H1 (cell line): ENCODE measurements around the gene ADAMTSL2. TPM values are rescaled to one million over a fixed set of nuclear protein-coding genes. Genes with fewer than 3 reads are reported as not detected.

Experiments
- CTCF ChIA-PET: fragments of 300-600 bp; sonication (Branson Sonifier 250); formaldehyde crosslinking; loops from one replicate; lab custom pipeline; 2021; ENCODE audit not compliant: partially characterized antibody; lab: Charles Lee
- POLR2A ChIA-PET: fragments of 300-600 bp; sonication (Branson Sonifier 250); formaldehyde crosslinking; loops from one replicate; lab custom pipeline; 2021; ENCODE audit warnings: inconsistent platforms; ENCODE audit not compliant: partially characterized antibody; lab: Charles Lee
- DNase-seq, 2 experiments: peaks; one replicate each; pipeline versions ENCODE4 v3.0.0 to v3.0.0-alpha.2; 2010 to 2022; ENCODE audit warnings: low spot score in 2 of 2, low read depth in 1 of 2, mixed read lengths in 1 of 2
- FAIRE-seq: peaks from 2 replicates; lab custom pipeline; 2011; peaks lifted over from hg19 to GRCh38; lab: Jason Lieb, UNC
- H2AFZ ChIP-seq: 2 replicates; pipeline ENCODE4 v1.8.1; 2012; ENCODE audit warnings: low read length, inconsistent platforms
- H2AK5ac ChIP-seq: 2 replicates; pipeline ENCODE4 v1.6.1; 2013; ENCODE audit warnings: low read depth, low read length
- H2BK120ac ChIP-seq: replicated peaks from 2 replicates; pipeline ENCODE3; 2013; ENCODE audit warnings: low read depth, low read length, inconsistent platforms
- H2BK12ac ChIP-seq: 2 replicates; pipeline ENCODE4 v1.6.1; 2013; ENCODE audit warnings: low read depth, low read length
- H2BK15ac ChIP-seq: 2 replicates; pipeline ENCODE4 v1.6.1; 2013; ENCODE audit warnings: low read length
- H2BK20ac ChIP-seq: 2 replicates; pipeline ENCODE4 v1.6.1; 2013; ENCODE audit warnings: low read length
- H2BK5ac ChIP-seq: 2 replicates; pipeline ENCODE4 v1.6.1; 2013; ENCODE audit warnings: low read depth, low read length
- H3K14ac ChIP-seq: 2 replicates; pipeline ENCODE4 v1.6.1; 2013; ENCODE audit warnings: inconsistent platforms; ENCODE audit not compliant: insufficient read length
- H3K18ac ChIP-seq: 2 replicates; pipeline ENCODE4 v1.6.1; 2013; ENCODE audit warnings: low read length; ENCODE audit errors: extremely low read depth
- H3K23ac ChIP-seq: 2 replicates; pipeline ENCODE4 v1.6.1; 2013; ENCODE audit warnings: inconsistent platforms; ENCODE audit not compliant: insufficient read length
- H3K23me2 ChIP-seq: 2 replicates; pipeline ENCODE4 v1.6.1; 2013; ENCODE audit warnings: low read depth, low read length
- H3K27ac ChIP-seq: 2 replicates; pipeline ENCODE4 v1.6.1; 2011; ENCODE audit warnings: low read depth, low read length, inconsistent platforms
- H3K27me3 ChIP-seq, 4 experiments: replicated peaks in 1 of 4; 1 replicate in 1 of 4; 2 replicates in 3 of 4; pipeline versions ENCODE4 v1.6.1 to v1.8.1; 2011 to 2013; ENCODE audit warnings: low read length in 3 of 4, mild to moderate bottlenecking in 3 of 4, inconsistent platforms in 2 of 4, mixed read lengths in 2 of 4, moderate library complexity in 1 of 4; ENCODE audit not compliant: control insufficient read depth in 3 of 4, insufficient read depth in 3 of 4; ENCODE audit errors: extremely low read depth in 1 of 4
- H3K36me3 ChIP-seq, 4 experiments: 2 replicates each; pipeline versions ENCODE4 v1.6.1 to v1.8.1; 2011 to 2013; ENCODE audit warnings: mild to moderate bottlenecking in 4 of 4, low read length in 3 of 4, moderate library complexity in 2 of 4, control low read depth in 1 of 4, inconsistent platforms in 1 of 4; ENCODE audit not compliant: insufficient read depth in 4 of 4, control insufficient read depth in 2 of 4
- H3K4ac ChIP-seq: replicated peaks from 2 replicates; pipeline ENCODE3; 2013; ENCODE audit warnings: low read length, low read depth, mixed read lengths, inconsistent platforms; ENCODE audit not compliant: insufficient read length
- H3K4me1 ChIP-seq, 4 experiments: replicated peaks in 1 of 4; 1 replicate in 1 of 4; 2 replicates in 3 of 4; pipeline versions ENCODE4 v1.6.1 to v1.8.1; 2011 to 2013; ENCODE audit warnings: low read length in 3 of 4, inconsistent platforms in 2 of 4, mixed read lengths in 1 of 4; ENCODE audit not compliant: insufficient read depth in 4 of 4, control insufficient read depth in 3 of 4
- H3K4me2 ChIP-seq, 2 experiments: 2 replicates each; pipeline versions ENCODE4 v1.6.1 to v1.8.1; 2011 to 2013; ENCODE audit warnings: low read depth in 2 of 2, low read length in 2 of 2, control low read depth in 1 of 2, inconsistent platforms in 1 of 2, mild to moderate bottlenecking in 1 of 2; ENCODE audit not compliant: insufficient read depth in 1 of 2
- H3K4me3 ChIP-seq, 4 experiments: fragments of 200-600, 300-600 bp in 1 of 4; sonication (generic), shearing (Covaris generic), sonication (Bioruptor Twin) in 1 of 4; 2 replicates each; pipeline versions ENCODE4 v1.5.1 to v1.8.1; 2011 to 2016; ENCODE audit warnings: low read length in 4 of 4, low read depth in 3 of 4, control low read depth in 2 of 4, inconsistent platforms in 2 of 4, mild to moderate bottlenecking in 2 of 4, mixed read lengths in 1 of 4, moderate library complexity in 1 of 4; ENCODE audit not compliant: insufficient read depth in 2 of 4; ENCODE audit errors: extremely low read depth in 1 of 4
- H3K56ac ChIP-seq: replicated peaks from 2 replicates; pipeline ENCODE3; 2013; ENCODE audit warnings: low read depth, mild to moderate bottlenecking, mixed read lengths, low read length, inconsistent platforms; ENCODE audit not compliant: insufficient read length
- H3K79me1 ChIP-seq: 2 replicates; pipeline ENCODE4 v1.6.1; 2013; ENCODE audit warnings: low read depth, low read length, control low read depth
- H3K79me2 ChIP-seq, 2 experiments: 2 replicates each; pipeline versions ENCODE4 v1.6.1 to v1.8.1; 2012 to 2013; ENCODE audit warnings: low read length in 2 of 2, mild to moderate bottlenecking in 2 of 2, inconsistent platforms in 1 of 2; ENCODE audit not compliant: insufficient read depth in 2 of 2, control insufficient read depth in 1 of 2
- H3K9ac ChIP-seq, 4 experiments: replicated peaks in 1 of 4; 1 replicate in 1 of 4; 2 replicates in 3 of 4; pipeline versions ENCODE4 v1.6.1 to v1.8.1; 2011 to 2013; ENCODE audit warnings: low read depth in 3 of 4, low read length in 3 of 4, control low read depth in 2 of 4, mild to moderate bottlenecking in 2 of 4, moderate library complexity in 2 of 4, inconsistent platforms in 1 of 4; ENCODE audit errors: extremely low read depth in 1 of 4
- H3K9me3 ChIP-seq, 2 experiments: 2 replicates each; pipeline versions ENCODE4 v1.6.1 to v1.8.1; 2012 to 2013; ENCODE audit warnings: mild to moderate bottlenecking in 2 of 2, moderate library complexity in 2 of 2, control low read depth in 1 of 2, inconsistent platforms in 1 of 2, low read depth in 1 of 2, low read length in 1 of 2, mixed read lengths in 1 of 2; ENCODE audit not compliant: insufficient read depth in 2 of 2
- H4K20me1 ChIP-seq, 2 experiments: replicated peaks in 1 of 2; 2 replicates each; pipeline versions ENCODE3 to v1.8.1; 2011 to 2013; ENCODE audit warnings: inconsistent platforms in 2 of 2, low read length in 2 of 2, mild to moderate bottlenecking in 1 of 2; ENCODE audit not compliant: insufficient read depth in 2 of 2, control insufficient read depth in 1 of 2
- H4K5ac ChIP-seq: 2 replicates; pipeline ENCODE4 v1.6.1; 2013; ENCODE audit warnings: low read length, low read depth, mixed read lengths, inconsistent platforms; ENCODE audit not compliant: insufficient read length
- H4K8ac ChIP-seq: 2 replicates; pipeline ENCODE4 v1.8.0; 2013; ENCODE audit warnings: mild to moderate bottlenecking, moderate library complexity, low read length, inconsistent platforms; ENCODE audit not compliant: insufficient read depth; ENCODE audit errors: extremely low read depth
- H4K91ac ChIP-seq: replicated peaks from 2 replicates; pipeline ENCODE3; 2013; ENCODE audit warnings: low read length, mixed read lengths, inconsistent platforms; ENCODE audit not compliant: insufficient read length
- ASH2L ChIP-seq: fragments of 200-600, 300-600 bp; sonication (generic); IDR thresholded peaks from one replicate; pipeline ENCODE4 v1.7.1; 2017; ENCODE audit warnings: low read length
- ATF2 ChIP-seq: IDR thresholded peaks from 2 replicates; pipeline ENCODE4 v1.6.1; 2012; ENCODE audit warnings: low read length, inconsistent platforms
- CHD1 ChIP-seq: IDR thresholded peaks from 2 replicates; pipeline ENCODE4 v1.6.1; 2012; ENCODE audit warnings: low read depth, low read length, improper control_type of control experiment
- EP300 ChIP-seq, 2 experiments: IDR thresholded peaks; 1 replicate in 1 of 2; 2 replicates in 1 of 2; pipeline ENCODE4 v1.6.1; 2011 to 2012; ENCODE audit warnings: low read depth in 2 of 2, low read length in 2 of 2, mild to moderate bottlenecking in 2 of 2, borderline replicate concordance in 1 of 2, inconsistent platforms in 1 of 2, moderate library complexity in 1 of 2
- FOSL1 ChIP-seq: IDR thresholded peaks from 2 replicates; pipeline ENCODE4 v1.6.1; 2011; ENCODE audit warnings: mild to moderate bottlenecking, low read depth, low read length, moderate library complexity; ENCODE audit not compliant: insufficient read depth
- RNF2 ChIP-seq: fragments of 200-900, 300-1000 bp; sonication (generic); IDR thresholded peaks from 2 replicates; pipeline ENCODE4 v1.7.1; 2016; ENCODE audit warnings: borderline replicate concordance, low read depth, mild to moderate bottlenecking, antibody characterized with exemption, low read length; ENCODE audit not compliant: poor library complexity, severe bottlenecking; ENCODE audit errors: missing control alignments
- SP2 ChIP-seq: IDR thresholded peaks from 2 replicates; pipeline ENCODE4 v1.6.1; 2012; ENCODE audit warnings: mild to moderate bottlenecking, low read length, inconsistent platforms
- SUZ12 ChIP-seq: fragments of 200-600 bp; sonication (generic); IDR thresholded peaks from 2 replicates; pipeline ENCODE4 v1.6.1; 2012; ENCODE audit warnings: mild to moderate bottlenecking, inconsistent platforms, low read length, moderate library complexity, mixed read lengths
- WGBS, 2 experiments: shearing (Covaris generic) in 1 of 2; methylation state at CpG; one replicate each; pipeline versions ENCODE4 v1.1.6 to v1.1.7; 2013 to 2015; ENCODE audit warnings: low lambda C conversion rate in 2 of 2, mixed read lengths in 2 of 2, inconsistent platforms in 1 of 2, low coverage in 1 of 2, missing lambda C conversion rate in 1 of 2; ENCODE audit not compliant: insufficient replicate concordance in 2 of 2, insufficient coverage in 1 of 2, insufficient read length in 1 of 2; ENCODE audit errors: extremely low coverage in 1 of 2, missing lambda C conversion rate in 1 of 2; 5-methylcytosine and 5-hydroxymethylcytosine counted together
- polyA plus RNA-seq, 7 experiments: library from polyadenylated mRNA; depleted of rRNA in 3 of 7; stranded (reverse) in 5 of 7; unstranded in 2 of 7; fragments of >200 nt in 5 of 7; fragments of 200-250 nt in 2 of 7; gene quantifications; 1 replicate in 5 of 7; 2 replicates in 1 of 7; 4 replicates in 1 of 7; pipeline versions ENCODE4 v1.2.1 to v1.2.3, GENCODE V29; 2011 to 2013; ENCODE audit warnings: missing spikeins in 2 of 7, mixed read lengths in 2 of 7
- total RNA-seq: library from RNA; stranded (reverse); fragmentation: NEBNext Ultra II Directional; extraction: Animal tissue kit (Norgen Biotek cat#: 25700); gene quantifications from 2 replicates; pipeline ENCODE4 v1.2.1, GENCODE V29; 2021
- TF ChIP-seq, protein P1 (sequence below), 3 experiments: IDR thresholded peaks; 1 replicate in 2 of 3; 2 replicates in 1 of 3; pipeline versions ENCODE4 v1.5.1 to v1.6.1; 2011; ENCODE audit warnings: low read length in 3 of 3, mild to moderate bottlenecking in 3 of 3, inconsistent platforms in 2 of 3, low read depth in 1 of 3, moderate library complexity in 1 of 3; ENCODE audit not compliant: insufficient read depth in 1 of 3; ENCODE audit errors: control extremely low read depth in 1 of 3

Gene ADAMTSL2
- total and polyA plus RNA-seq, 2 of the 8 experiments (the other 6 are each of a cell fraction or from before 2014, with no cell fraction given), result 0.74 to 0.76 TPM

- no peak overlapping the region for H3K4ac ChIP-seq
- CTCF ChIA-PET, result interaction anchor here (0.9 kb wide), 1 partner anchor 116 kb away, joined by 3 read pairs; no protein-coding TSS in a partner anchor
- no peak overlapping the region for H4K5ac ChIP-seq
- H3K18ac ChIP-seq, result no peak overlapping the region
- H3K23ac ChIP-seq, result no peak overlapping the region
- H3K23me2 ChIP-seq, result peaks cover 4% of the 10 kb centered on the region; the same call in 1 of the 2 replicates
- H3K56ac ChIP-seq, result no peak overlapping the region
- no peak overlapping the region for H3K27ac ChIP-seq
- no peak overlapping the region for H4K91ac ChIP-seq
- no peaks in the 10 kb centered on the region for H3K9me3 ChIP-seq
- no peak for DNase-seq
- no peaks in the 10 kb centered on the region for H4K20me1 ChIP-seq
- no peak overlapping the region for H2AFZ ChIP-seq
- 89% methylated on average over 5 of the region's 5 CpGs; no CpG with 5 or more reads in 1 of the 2 experiments for WGBS, 2 experiments
- no peak for FAIRE-seq
- H2BK12ac ChIP-seq, result no peak overlapping the region
- no peak overlapping the region for H4K8ac ChIP-seq
- no peak overlapping the region for H3K4me3 ChIP-seq
- H2BK20ac ChIP-seq, result no peak overlapping the region
- no peak overlapping the region for H2BK5ac ChIP-seq
- no peak overlapping the region for H2BK120ac ChIP-seq
- no peaks in the 10 kb centered on the region for H3K79me2 ChIP-seq
- H3K4me2 ChIP-seq, result no peak overlapping the region
- no peaks in the 10 kb centered on the region for H3K36me3 ChIP-seq
- H2AK5ac ChIP-seq, result no peak overlapping the region
- H3K27me3 ChIP-seq, result peaks cover 5 to 23% (median 16%) of the 10 kb centered on the region in 4 experiments
- no peak overlapping the region for H3K14ac ChIP-seq
- H3K79me1 ChIP-seq, result no peaks in the 10 kb centered on the region
- no peak overlapping the region for H2BK15ac ChIP-seq
- no peak overlapping the region for H3K9ac ChIP-seq
- POLR2A ChIA-PET, result no interaction called here
- H3K4me1 ChIP-seq, result peaks cover 0 to 3% (median 1%) of the 10 kb centered on the region in 4 experiments; a peak in 3 of 7 replicates
- TF ChIP-seq EP300 (IDR thresholded peaks at IDR 0.05; ENCODE audit: borderline replicate concordance in 1 of 2, low read depth in 2 of 2, low read length in 2 of 2) (no peak), SUZ12 (no peak), CHD1 (no peak), ATF2 (no peak), RNF2 (no peak), SP2 (no peak), ASH2L (no peak), FOSL1 (no peak)
- TF ChIP-seq, protein P1, sequence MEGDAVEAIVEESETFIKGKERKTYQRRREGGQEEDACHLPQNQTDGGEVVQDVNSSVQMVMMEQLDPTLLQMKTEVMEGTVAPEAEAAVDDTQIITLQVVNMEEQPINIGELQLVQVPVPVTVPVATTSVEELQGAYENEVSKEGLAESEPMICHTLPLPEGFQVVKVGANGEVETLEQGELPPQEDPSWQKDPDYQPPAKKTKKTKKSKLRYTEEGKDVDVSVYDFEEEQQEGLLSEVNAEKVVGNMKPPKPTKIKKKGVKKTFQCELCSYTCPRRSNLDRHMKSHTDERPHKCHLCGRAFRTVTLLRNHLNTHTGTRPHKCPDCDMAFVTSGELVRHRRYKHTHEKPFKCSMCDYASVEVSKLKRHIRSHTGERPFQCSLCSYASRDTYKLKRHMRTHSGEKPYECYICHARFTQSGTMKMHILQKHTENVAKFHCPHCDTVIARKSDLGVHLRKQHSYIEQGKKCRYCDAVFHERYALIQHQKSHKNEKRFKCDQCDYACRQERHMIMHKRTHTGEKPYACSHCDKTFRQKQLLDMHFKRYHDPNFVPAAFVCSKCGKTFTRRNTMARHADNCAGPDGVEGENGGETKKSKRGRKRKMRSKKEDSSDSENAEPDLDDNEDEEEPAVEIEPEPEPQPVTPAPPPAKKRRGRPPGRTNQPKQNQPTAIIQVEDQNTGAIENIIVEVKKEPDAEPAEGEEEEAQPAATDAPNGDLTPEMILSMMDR (IDR thresholded peaks at IDR 0.05; ENCODE audit: control extremely low read depth in 1 of 3, insufficient read depth in 1 of 3, low read depth in 1 of 3, low read length in 3 of 3), result no peak
These were observed 76.3 kb downstream of the ADAMTSL2 start for GRCh38 chr9:133610845-133611244.
